ENCODE results near the gene TJP3.

GRCh38 chr19:3678188-3678587, 30.0 kb upstream of the TJP3 start:
- no peak for TF ChIP-seq CTCF (IDR thresholded peaks at IDR 0.05; ENCODE audit: poor library complexity, severe bottlenecking)
- TF ChIP-seq POLR2AphosphoS5 (IDR thresholded peaks at IDR 0.05): no peak
- no peak for TF ChIP-seq SMC3 (conservative IDR thresholded peaks at IDR 0.05; ENCODE audit: poor library complexity)
- TF ChIP-seq EP300 (conservative IDR thresholded peaks at IDR 0.05; ENCODE audit: poor library complexity, severe bottlenecking): no peak
- TF ChIP-seq EZH2 (IDR thresholded peaks at IDR 0.05; ENCODE audit: borderline replicate concordance, insufficient read depth, low read length, poor library complexity, severe bottlenecking): no peak
- no peak for TF ChIP-seq REST (IDR thresholded peaks at IDR 0.05; ENCODE audit: borderline replicate concordance)
- TF ChIP-seq TAF1 (IDR thresholded peaks at IDR 0.05; ENCODE audit: low read depth): no peak
- TF ChIP-seq MXI1 (conservative IDR thresholded peaks at IDR 0.05; ENCODE audit: poor library complexity, severe bottlenecking): no peak
- TF ChIP-seq RAD21 (conservative IDR thresholded peaks at IDR 0.05): no peak

All from neural cell (in vitro differentiated cells).